GM06990 (cell line): ENCODE results near the gene ZNF107.

ENCODE experiments used
- DNase-seq: peaks from one replicate; pipeline ENCODE4 v3.0.0-alpha.2; 2011; ENCODE audit not compliant: insufficient read length; ENCODE audit errors: extremely low read depth
- H3K27me3 ChIP-seq: replicated peaks from 2 replicates; pipeline ENCODE4 v1.6.0; 2011; ENCODE audit warnings: low read length; ENCODE audit not compliant: control insufficient read depth, insufficient read depth
- H3K36me3 ChIP-seq: 2 replicates; pipeline ENCODE4 v1.5.1; 2011; ENCODE audit warnings: low read length; ENCODE audit not compliant: control insufficient read depth, insufficient read depth
- H3K4me3 ChIP-seq: replicated peaks from 2 replicates; pipeline ENCODE4 v1.5.1; 2011; ENCODE audit warnings: low read depth, mild to moderate bottlenecking, control low read depth, low read length
- CTCF ChIP-seq: IDR thresholded peaks from 2 replicates; pipeline ENCODE4 v1.5.1; 2011; ENCODE audit warnings: low read length, control low read depth, mild to moderate bottlenecking, inconsistent platforms; ENCODE audit not compliant: insufficient read depth, poor library complexity, severe bottlenecking

ZNF107 gene

GRCh38 chr7:64633401-64633800, 32.5 kb upstream of the ZNF107 start:
- TF ChIP-seq CTCF, result no peak
- Histone ChIP-seq H3K4me3 (no peak overlapping the region), H3K36me3 (no peaks in the 10 kb centered on the region), H3K27me3 (no peaks in the 10 kb centered on the region)
- no peak for DNase-seq

DNA sequence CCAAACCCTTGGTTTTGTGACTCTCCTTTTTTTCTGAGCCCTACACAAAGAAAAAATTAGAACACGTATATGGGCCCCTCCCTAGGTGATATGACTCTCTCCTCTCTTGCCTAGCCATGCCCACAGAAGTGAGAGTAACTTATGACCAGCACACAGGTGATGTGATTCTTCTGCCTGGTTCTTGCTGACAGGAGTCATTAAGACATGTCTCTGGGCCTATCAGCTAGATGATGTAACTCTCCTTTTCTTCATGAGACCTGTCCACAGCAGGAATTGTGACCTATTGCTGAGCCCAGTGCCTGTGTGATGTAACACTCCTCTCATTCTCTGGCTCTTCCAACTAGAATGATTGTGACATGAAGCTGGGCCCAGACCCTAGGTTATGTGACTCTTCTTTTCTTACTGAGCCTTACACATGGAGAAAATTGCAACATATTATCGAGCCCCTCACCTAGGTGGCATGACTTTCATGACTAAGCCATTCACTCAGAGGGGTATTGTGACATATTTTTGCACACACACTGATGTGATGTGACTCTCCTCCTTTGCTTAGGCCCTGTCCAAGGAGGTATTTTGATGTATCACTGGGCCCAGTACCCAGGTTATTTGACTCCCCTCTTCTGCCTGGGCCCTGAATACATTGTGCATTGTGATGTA, 31.4 kb upstream of the ZNF107 start:
- no peak overlapping the region for H3K4me3 ChIP-seq
- no peaks in the 10 kb centered on the region for H3K36me3 ChIP-seq
- H3K27me3 ChIP-seq, result no peaks in the 10 kb centered on the region
- no peak for TF ChIP-seq CTCF
- DNase-seq, result no peak

DNA sequence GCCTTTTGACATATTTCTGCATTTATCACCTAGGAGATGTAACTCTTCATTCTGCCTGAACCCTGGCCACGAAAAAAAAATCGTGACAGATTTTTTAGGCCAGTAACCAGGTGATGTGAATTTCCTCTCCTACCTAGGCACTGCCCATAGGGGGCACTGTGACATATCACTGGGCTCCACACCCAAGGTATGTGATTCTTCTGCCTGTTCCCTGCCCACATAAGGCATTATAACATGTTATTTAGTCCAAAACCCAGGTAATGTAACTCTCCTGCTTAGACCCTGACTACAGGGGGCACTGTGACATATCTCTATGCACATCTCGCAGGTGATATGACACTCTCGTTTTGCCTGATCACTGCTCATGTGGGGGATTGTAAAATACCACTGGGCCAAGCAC, 29.5 kb upstream of the ZNF107 start:
- DNase-seq, result no peak
- Histone ChIP-seq H3K27me3 (no peaks in the 10 kb centered on the region), H3K4me3 (no peak overlapping the region), H3K36me3 (no peaks in the 10 kb centered on the region)
- TF ChIP-seq CTCF, result no peak

- H3K27me3 ChIP-seq, result no peaks in the 10 kb centered on the region
- DNase-seq, result no peak
Observed at GRCh38 chr7:64637521-64638445, 28.1 kb upstream of the ZNF107 start.

DNA sequence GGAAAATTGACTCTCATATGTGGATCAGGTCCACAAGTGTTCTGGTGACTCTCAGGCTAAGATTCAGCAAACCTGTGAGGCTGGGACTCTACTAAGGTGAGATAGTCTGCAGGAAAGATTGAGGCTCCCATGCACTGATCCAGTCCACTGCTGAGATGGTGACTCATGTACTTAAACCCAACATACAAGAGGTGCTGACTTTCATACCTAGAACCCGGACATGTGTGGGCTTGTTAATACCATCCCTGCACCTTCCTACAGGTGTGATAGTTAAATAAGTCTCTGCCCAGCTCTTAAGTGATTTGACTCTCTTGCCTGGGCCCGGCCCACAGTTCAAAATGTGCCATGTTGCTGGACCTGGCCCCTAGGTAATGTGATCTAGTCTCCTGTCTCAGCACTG, 27.1 kb upstream of the ZNF107 start:
- TF ChIP-seq CTCF, result no peak
- Histone ChIP-seq H3K27me3 (no peaks in the 10 kb centered on the region), H3K4me3 (no peak overlapping the region), H3K36me3 (no peaks in the 10 kb centered on the region)
- DNase-seq, result no peak

More at GRCh38 chr7:64637521-64638445, 28.1 kb upstream of the ZNF107 start:
- TF ChIP-seq CTCF, result no peak
- Histone ChIP-seq H3K4me3 (no peak overlapping the region), H3K36me3 (no peaks in the 10 kb centered on the region)
